ENCODE measurements around the gene KLF2.
A peak's percentile ranks its signal among the peaks of the same experiment; 100 is the strongest.
"Not testable (repeated sequence)": the region's sequence is repeated elsewhere in the genome, so short reads cannot be mapped to it uniquely, and the experiment has no call there.

Gene KLF2

GRCh38 chr19:16338470-16339360 lies 14.1 kb downstream of the KLF2 start:
- peak; percentile 29 for DNase-seq (ENCODE audit: low spot score)

GRCh38 chr19:16339361-16339725 lies 14.7 kb downstream of the KLF2 start:
- DNase-seq (ENCODE audit: low spot score), result no peak

GRCh38 chr19:16340092-16340491 lies 15.5 kb downstream of the KLF2 start:
- DNase-seq (ENCODE audit: low spot score), result no peak

DNA sequence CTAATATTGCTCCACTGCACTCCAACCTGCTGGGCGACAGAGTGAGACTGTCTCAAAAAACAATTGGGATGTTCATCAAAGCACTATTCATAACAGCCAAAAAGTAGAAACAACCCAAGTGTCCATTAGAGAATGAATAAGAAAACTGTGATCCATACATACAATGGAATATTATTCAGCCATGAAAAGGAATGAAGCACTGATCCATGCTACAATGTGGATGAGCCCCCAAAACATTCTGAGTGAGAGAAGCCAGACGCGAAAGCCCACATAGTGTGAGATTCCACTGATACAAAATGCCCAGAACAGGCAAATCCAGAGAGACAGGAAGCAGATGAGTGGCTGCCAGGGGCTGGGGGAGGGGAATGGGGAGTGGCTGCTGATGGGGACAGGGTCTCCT lies 16.0 kb downstream of the KLF2 start:
- DNase-seq (ENCODE audit: low spot score), result no peak

DNA sequence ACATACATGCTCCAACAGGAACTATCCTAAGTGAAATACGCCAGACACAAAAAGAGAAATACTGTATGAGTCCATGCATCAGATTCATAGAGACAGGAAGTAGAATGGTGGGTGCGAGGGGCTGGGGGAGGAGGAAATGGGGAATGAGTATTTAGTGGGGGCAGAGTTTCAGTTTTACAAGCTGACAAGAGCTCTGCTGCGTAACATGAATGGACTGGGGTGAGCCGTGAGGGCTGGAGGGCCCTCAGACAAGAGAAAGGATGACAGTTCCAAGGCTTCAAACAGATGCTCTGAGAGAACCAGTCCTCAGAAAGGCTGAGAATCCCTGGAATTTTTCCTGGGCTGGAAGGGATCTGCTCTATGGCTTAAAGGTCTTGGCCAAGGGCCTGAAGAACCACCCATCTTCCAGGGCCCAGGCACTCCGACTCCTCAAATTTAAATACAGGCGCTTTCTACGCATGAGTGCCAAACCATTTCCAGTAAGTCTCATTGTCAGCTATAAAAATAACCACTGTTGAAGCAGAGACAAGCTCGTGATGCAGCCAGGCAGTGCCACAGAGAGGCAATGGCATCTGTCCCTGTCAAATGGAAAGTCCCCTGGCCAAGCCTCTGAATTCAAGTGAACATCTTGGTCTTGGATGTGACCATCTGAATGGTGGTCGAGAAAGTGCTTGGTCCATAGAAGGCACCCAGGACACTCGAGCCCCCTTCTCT lies 17.5 kb downstream of the KLF2 start:
- DNase-seq (ENCODE audit: low spot score), result no peak

DNA sequence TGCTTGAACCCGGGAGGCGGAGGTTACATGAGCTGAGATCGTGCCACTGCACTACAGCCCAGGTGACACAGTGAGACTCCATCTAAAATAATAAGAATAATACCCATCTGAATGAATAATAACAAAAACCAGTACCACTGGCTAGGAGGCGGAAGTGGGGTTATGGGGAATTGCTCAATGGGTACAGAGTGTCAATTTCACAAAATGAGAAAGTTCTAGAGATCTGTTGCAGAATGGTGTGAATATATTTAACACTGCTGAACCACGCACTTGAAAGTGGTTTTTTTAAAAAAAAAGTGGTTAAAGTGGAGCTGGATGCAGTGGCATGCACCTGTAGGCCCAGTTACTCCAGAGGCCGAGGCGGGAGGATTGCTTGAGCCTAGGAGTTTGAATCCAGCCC lies 18.5 kb downstream of the KLF2 start:
- DNase-seq (ENCODE audit: low spot score), result no peak

DNA sequence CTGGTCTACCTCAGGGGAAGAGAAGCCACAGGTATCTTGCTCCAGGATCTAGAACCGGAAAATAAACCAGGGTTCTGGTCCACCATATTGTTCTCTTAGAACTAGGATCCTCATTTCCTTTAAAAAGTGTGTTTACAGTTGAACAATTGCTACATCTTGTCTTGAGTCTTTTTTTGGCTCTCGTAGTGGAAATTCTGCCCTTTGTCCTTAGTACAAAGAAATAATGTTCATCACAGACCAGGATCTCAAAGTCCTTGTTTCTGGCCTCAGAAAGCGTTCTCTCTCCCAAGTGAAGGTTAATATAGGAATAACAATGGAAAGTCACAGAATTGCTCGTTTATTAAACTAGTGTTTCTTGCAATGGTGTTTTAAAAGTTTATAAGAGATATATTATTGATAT lies 20.8 kb downstream of the KLF2 start:
- no peak for DNase-seq (ENCODE audit: low spot score)

GRCh38 chr19:16347099-16347498 lies 22.5 kb downstream of the KLF2 start:
- not testable (repeated sequence) for DNase-seq (ENCODE audit: low spot score)

DNA sequence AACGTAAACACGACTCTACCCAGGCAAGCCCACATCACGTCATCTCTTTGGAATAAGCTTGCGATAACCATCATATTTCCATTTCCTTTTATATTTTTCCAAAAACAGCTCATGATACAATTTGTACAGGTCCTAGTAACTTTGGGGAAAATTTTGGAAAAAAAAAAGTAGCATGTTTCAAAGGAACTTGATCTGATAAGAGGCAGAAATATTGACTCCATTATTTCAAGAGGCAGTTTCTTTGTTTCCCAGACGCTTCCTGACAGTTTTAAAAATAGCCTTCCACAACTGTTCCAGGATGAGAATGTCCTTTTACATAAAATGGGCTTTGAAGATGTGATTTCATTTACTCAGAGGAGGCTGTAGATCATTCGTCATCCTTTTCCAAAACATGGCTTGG lies 23.1 kb downstream of the KLF2 start:
- DNase-seq (ENCODE audit: low spot score), result no peak

- DNase-seq (ENCODE audit: low spot score), result peak; percentile 23
Observed at GRCh38 chr19:16349551-16350152, 25.0 kb downstream of the KLF2 start.

GRCh38 chr19:16351133-16351809 lies 26.6 kb downstream of the KLF2 start:
- no peak for DNase-seq (ENCODE audit: low spot score)

DNA sequence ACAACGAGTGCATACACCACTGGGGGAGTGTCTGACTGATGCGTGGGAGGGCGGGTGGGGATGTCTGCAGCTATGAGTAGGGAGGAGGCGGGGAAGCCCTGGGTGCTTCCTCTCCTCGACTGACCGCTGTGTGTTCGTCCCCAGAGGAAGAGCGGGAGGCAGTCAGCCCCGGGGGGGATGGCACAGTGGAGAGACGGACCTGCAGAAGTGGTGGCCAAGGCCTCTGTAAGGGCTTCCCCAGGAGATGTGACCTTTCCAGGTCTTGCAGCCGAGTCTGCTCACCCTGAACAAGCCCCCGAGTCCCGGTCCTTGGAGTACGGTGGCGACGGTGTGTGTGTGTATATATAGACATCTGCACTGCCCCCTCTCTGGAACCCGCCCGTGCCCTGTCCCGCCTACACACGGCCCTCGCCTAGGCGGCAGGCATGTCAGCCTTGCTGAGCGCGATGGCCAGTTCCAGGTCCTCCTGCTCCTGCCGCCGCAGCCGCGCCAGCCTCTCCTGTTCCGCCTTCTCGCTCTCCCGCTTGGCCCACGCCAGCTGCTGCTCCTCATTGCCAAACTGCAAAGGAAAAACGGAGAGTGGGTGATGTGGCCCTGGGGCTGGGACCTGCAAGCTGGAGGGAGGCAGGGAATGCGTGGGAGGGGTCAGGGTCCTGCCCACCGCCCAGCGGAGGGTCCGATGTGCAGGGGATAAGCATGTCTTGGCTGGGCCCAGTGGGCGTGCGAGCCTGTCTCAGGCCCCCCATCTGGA lies 30.8 kb downstream of the KLF2 start:
- DNase-seq (ENCODE audit: low spot score), result no peak

- DNase-seq (ENCODE audit: low spot score), result no peak
Observed at GRCh38 chr19:16358456-16358855, 33.8 kb downstream of the KLF2 start.

DNA sequence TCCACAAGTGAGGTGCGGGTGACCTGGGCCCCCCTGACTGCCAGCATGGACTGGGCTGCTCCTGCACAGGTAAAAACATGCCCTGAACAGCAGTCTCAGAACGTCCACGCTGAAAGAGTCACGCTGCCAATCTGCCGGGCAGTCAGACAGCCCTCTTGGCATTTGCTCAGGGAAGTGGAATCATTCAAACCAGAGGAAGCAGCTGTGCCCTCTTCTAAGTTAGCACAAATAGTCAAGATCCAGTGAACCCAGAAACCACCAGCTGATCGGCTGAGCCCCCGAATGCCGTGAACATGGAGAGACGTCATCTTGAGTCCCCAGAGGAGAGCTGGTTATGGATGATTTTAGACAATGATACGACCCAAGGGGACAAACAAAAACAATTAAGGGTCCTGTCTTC lies 34.4 kb downstream of the KLF2 start:
- DNase-seq (ENCODE audit: low spot score), result no peak

- no peak for DNase-seq (ENCODE audit: low spot score)
Observed at GRCh38 chr19:16359964-16360363, 35.3 kb downstream of the KLF2 start.

DNA sequence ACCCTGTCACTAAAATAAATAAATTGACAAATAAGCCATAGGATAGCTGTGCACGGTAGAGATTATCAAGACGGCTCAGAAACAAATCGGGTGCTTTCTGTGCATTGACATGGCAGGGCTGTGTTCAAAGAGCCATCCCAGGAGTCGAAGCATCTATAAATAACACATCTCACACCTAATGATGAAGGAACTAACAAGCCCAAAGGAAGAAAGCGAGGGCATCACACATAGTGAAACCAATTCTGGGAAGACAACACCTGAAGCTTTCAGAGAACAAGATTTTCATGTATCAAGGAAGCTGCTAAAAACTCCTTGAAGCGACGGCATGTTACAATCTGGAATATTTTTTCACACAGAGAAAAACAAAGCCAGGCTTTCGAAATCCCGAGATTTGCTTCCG lies 36.1 kb downstream of the KLF2 start:
- DNase-seq (ENCODE audit: low spot score), result no peak

DNA sequence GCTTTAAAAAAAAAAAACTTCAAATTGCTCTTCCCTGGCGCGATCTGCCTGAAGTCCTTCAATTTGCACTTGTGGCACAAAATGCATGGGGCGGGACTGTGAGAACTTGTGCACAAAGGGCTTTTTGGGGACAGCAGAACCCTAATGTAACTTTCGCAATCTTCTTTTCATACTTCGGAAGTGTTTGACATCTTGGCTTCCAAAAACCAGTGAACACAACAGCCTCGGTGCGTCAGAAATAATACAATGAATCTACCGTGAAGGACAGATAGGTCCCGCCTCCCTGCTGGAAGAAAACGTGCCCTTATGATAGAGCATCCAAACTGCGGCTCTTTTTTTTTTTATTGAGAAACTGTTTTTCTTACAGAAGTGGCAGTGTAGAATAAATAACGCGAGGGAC lies 36.6 kb downstream of the KLF2 start:
- no peak for DNase-seq (ENCODE audit: low spot score)

- DNase-seq (ENCODE audit: low spot score), result peak; percentile 85
Observed at GRCh38 chr19:16361926-16362325, 37.3 kb downstream of the KLF2 start.

- DNase-seq (ENCODE audit: low spot score), result no peak
Observed at GRCh38 chr19:16363133-16363851, 38.7 kb downstream of the KLF2 start.

- DNase-seq (ENCODE audit: low spot score), result no peak
Observed at GRCh38 chr19:16363852-16364230, 39.2 kb downstream of the KLF2 start.

- DNase-seq (ENCODE audit: low spot score), result no peak
Observed at GRCh38 chr19:16364231-16364865, 39.7 kb downstream of the KLF2 start.
